Transverse colon (tissue), 4 donors: Measurements from ENCODE around the gene MRPL37.

Experiments
- CTCF ChIP-seq, 5 experiments: fragments of 200-600 bp in 3 of 5; fragments of 450-650 bp in 2 of 5; sonication (generic) in 3 of 5; IDR thresholded peaks; 1 replicate in 2 of 5; 2 replicates in 3 of 5; pipeline ENCODE4 v1.5.1; 2016 to 2017; ENCODE audit warnings: antibody characterized with exemption in 5 of 5, inconsistent platforms in 3 of 5, mild to moderate bottlenecking in 2 of 5, moderate library complexity in 1 of 5
- EP300 ChIP-seq: sonication (generic); formaldehyde crosslinking; IDR thresholded peaks from one replicate; pipeline ENCODE4 v1.6.1; 2017; ENCODE audit warnings: antibody characterized with exemption, low read depth
- POLR2AphosphoS5 ChIP-seq, 3 donors: sonication (generic); formaldehyde crosslinking; IDR thresholded peaks; one replicate each; pipeline ENCODE4 v1.6.1; 2016; ENCODE audit warnings: antibody characterized with exemption in 3 of 3

- no peak for TF ChIP-seq CTCF (IDR thresholded peaks at IDR 0.05)
- TF ChIP-seq POLR2AphosphoS5 (IDR thresholded peaks at IDR 0.05): no peak
- TF ChIP-seq EP300: no peak
These were observed 21.5 kb upstream of the MRPL37 start for GRCh38 chr1:54178296-54179070.
